Thoracic aorta (tissue), 2 donors: ENCODE measurements around the gene MXI1. TPM values are rescaled to one million over a fixed set of nuclear protein-coding genes. Genes with fewer than 3 reads are reported as not detected.
"Not testable (repeated sequence)": the region's sequence is repeated elsewhere in the genome, so short reads cannot be mapped to it uniquely, and the experiment has no call there.

Source experiments
- ATAC-seq: fragments of 150-250 bp; one replicate; pipeline ENCODE4 v1.8.0; 2017; ENCODE audit warnings: low read depth; ENCODE audit not compliant: insufficient number of reproducible peaks, low FRiP score
- DNase-seq: peaks from one replicate; pipeline ENCODE4 v3.0.0-alpha.2; 2020; ENCODE audit warnings: low spot score
- H3K27ac ChIP-seq, 2 donors: fragments of 200-600 bp; sonication (generic); 1 replicate in 1 of 2; 2 replicates in 1 of 2; pipeline ENCODE4 v1.5.1; 2016; ENCODE audit warnings: mild to moderate bottlenecking in 2 of 2, moderate library complexity in 2 of 2
- H3K27me3 ChIP-seq: fragments of 200-600 bp; sonication (generic); replicated peaks from 2 replicates; pipeline ENCODE4 v1.6.0; 2016; ENCODE audit warnings: mild to moderate bottlenecking; ENCODE audit not compliant: insufficient read depth
- H3K36me3 ChIP-seq: fragments of 200-600 bp; sonication (generic); one replicate; pipeline ENCODE4 v1.5.1; 2016
- H3K4me1 ChIP-seq, 2 donors: fragments of 200-600 bp; sonication (generic); 1 replicate in 1 of 2; 2 replicates in 1 of 2; pipeline versions ENCODE4 v1.5.1 to v1.6.0; 2016; ENCODE audit warnings: low read depth in 2 of 2, mild to moderate bottlenecking in 1 of 2; ENCODE audit not compliant: control insufficient read depth in 1 of 2
- H3K4me3 ChIP-seq: fragments of 200-600 bp; sonication (generic); 2 replicates; pipeline ENCODE4 v1.5.1; 2016; ENCODE audit warnings: mild to moderate bottlenecking
- H3K9me3 ChIP-seq: fragments of 200-600 bp; sonication (generic); 2 replicates; pipeline ENCODE4 v1.5.1; 2016
- CTCF ChIP-seq: fragments of 200-600 bp; sonication (generic); IDR thresholded peaks from one replicate; pipeline ENCODE4 v1.5.1; 2019; ENCODE audit warnings: antibody characterized with exemption
- total RNA-seq, 2 donors: library from RNA; depleted of rRNA; stranded (reverse); fragments of >200 nt; gene quantifications; one replicate each; pipeline versions ENCODE4 v1.1.0 to v1.2.3, GENCODE V29; 2016

Gene MXI1
- total RNA-seq, 2 donors from 2014 or later: 87.7 to 92.8 TPM

- Histone ChIP-seq H3K9me3 (no peaks in the 10 kb centered on the region), H3K4me1 (no peaks in the 10 kb centered on the region), H3K27ac (no peak overlapping the region), H3K4me3 (no peak overlapping the region), H3K36me3 (no peaks in the 10 kb centered on the region), H3K27me3 (no peaks in the 10 kb centered on the region)
- no peak for ATAC-seq
- TF ChIP-seq CTCF: no peak
- DNase-seq: no peak
Measured at GRCh38 chr10:110324805-110325280, 117.4 kb downstream of the MXI1 start.

- H3K36me3 ChIP-seq: no peaks in the 10 kb centered on the region
- ATAC-seq: no peak
- H3K4me3 ChIP-seq: no peak overlapping the region
- H3K9me3 ChIP-seq: no peaks in the 10 kb centered on the region
- no peak for TF ChIP-seq CTCF
- H3K27me3 ChIP-seq: no peaks in the 10 kb centered on the region
- DNase-seq: no peak
- no peaks in the 10 kb centered on the region for H3K4me1 ChIP-seq
- H3K27ac ChIP-seq: no peak overlapping the region
Measured at GRCh38 chr10:110326351-110327032, 119.1 kb downstream of the MXI1 start.

- Histone ChIP-seq H3K4me3 (no peak overlapping the region), H3K27ac (no peak overlapping the region), H3K27me3 (no peaks in the 10 kb centered on the region), H3K4me1 (no peaks in the 10 kb centered on the region), H3K9me3 (no peaks in the 10 kb centered on the region), H3K36me3 (no peaks in the 10 kb centered on the region)
- no peak for DNase-seq
- no peak for ATAC-seq
- no peak for TF ChIP-seq CTCF
Measured at GRCh38 chr10:110327262-110327914, 120.0 kb downstream of the MXI1 start.

GRCh38 chr10:110330675-110331074 is 123.3 kb downstream of the MXI1 start:
- Histone ChIP-seq H3K9me3 (no peaks in the 10 kb centered on the region), H3K27ac (no peak overlapping the region), H3K4me3 (no peak overlapping the region), H3K36me3 (no peaks in the 10 kb centered on the region), H3K4me1 (no peaks in the 10 kb centered on the region), H3K27me3 (no peaks in the 10 kb centered on the region)
- no peak for TF ChIP-seq CTCF
- ATAC-seq: no peak
- no peak for DNase-seq

GRCh38 chr10:110331226-110331795 is 123.9 kb downstream of the MXI1 start:
- not testable (repeated sequence) for H3K4me1 ChIP-seq, H3K9me3 ChIP-seq, ATAC-seq, H3K27ac ChIP-seq, H3K27me3 ChIP-seq, DNase-seq, H3K4me3 ChIP-seq, H3K36me3 ChIP-seq
